Stimulated activated CD8-positive, alpha-beta memory T cell treated with anti-CD3 and anti-CD28 coated beads, Interleukin-12 subunit alpha, Interleukin-12 subunit beta, amount 100 ng/mL, for 24 hours (primary cell): ENCODE measurements around the gene LDAH.
"Not testable (repeated sequence)": the region's sequence is repeated elsewhere in the genome, so short reads cannot be mapped to it uniquely, and the experiment has no call there.

Experiments
- DNase-seq: peaks from one replicate; pipeline ENCODE4 v3.0.0-alpha.2; 2020; ENCODE audit errors: extremely low read depth

The LDAH gene

DNA sequence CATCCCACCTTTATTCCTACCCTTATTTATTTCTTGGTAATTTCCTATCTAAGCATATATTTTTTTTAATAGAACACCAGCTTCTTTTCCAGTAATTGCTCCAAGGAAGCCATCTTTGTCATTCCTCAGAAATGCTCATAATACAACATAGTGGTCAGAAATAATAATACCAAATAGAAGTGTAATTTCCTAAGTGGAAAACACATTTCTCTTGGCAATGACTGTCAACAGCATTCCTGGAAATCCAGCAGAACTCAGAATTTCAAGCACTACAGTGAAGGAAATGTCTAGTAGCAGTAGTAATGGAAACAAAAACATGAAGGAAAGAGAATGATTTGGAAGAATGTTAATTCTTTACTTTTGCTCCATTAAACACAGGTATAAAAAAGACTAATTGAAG lies 99.4 kb downstream of the LDAH start:
- DNase-seq: no peak

- DNase-seq: no peak
Observed at GRCh38 chr2:20722592-20723240, 100.2 kb downstream of the LDAH start.

DNA sequence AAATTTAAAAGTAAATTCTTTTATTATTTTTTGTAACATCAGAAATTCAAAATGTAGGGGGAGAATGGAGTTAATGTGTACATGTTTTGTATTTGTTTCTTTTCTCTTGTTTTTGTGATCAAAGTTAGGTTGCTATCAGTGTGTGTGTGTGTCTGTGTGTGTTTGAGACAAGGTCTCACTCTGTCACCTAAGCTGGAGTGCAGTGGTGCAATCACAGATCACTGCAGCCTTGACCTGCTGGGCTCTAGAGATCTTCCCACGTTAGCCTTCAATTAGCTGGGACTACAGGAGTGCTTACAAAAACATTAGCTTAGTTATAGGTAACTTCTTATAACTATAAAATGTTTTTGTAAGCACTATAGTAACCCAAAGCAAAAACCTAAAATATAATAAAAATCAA lies 105.3 kb downstream of the LDAH start:
- no peak for DNase-seq

- DNase-seq: not testable (repeated sequence)
Observed at GRCh38 chr2:20716164-20716563, 106.7 kb downstream of the LDAH start.

GRCh38 chr2:20714412-20714811 lies 108.5 kb downstream of the LDAH start:
- DNase-seq: not testable (repeated sequence)

DNA sequence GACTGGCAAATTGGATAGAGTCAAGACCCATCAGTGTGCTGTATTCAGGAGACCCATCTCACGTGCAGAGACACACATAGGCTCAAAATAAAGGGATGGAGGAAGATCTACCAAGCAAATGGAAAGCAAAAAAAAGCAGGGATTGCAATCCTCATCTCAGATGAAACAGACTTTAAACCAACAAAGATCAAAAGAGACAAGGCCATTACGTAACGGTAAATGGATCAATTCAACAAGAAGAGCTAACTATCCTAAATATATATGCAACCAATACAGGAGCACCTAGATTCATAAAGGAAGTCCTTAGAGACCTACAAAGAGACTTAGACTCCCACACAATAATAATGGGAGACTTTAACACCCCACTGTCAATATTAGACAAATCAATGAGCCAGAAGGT lies 109.3 kb downstream of the LDAH start:
- DNase-seq: not testable (repeated sequence)

DNA sequence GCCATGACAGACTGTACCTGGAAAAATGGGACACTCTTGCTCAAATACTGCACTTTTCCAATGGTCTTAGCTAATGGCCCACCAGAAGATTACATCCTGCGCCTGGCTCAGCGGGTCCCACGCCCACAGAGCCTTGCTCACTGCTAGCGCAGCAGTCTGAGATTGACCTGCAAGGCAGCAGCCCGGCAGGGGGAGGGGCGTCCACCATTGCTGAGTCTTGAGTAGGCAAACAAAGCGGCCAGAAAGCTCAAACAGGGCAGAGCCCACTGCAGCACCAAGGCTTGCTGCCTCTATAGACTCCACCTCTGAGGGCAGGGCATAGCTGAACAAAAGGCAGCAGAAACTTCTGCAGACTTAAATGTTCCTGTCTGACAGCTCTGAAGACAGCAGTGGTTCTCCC lies 111.3 kb downstream of the LDAH start:
- not testable (repeated sequence) for DNase-seq

- no peak for DNase-seq
Observed at GRCh38 chr2:20707601-20708000, 115.3 kb downstream of the LDAH start.

- no peak for DNase-seq
Observed at GRCh38 chr2:20706786-20707185, 116.1 kb downstream of the LDAH start.

DNA sequence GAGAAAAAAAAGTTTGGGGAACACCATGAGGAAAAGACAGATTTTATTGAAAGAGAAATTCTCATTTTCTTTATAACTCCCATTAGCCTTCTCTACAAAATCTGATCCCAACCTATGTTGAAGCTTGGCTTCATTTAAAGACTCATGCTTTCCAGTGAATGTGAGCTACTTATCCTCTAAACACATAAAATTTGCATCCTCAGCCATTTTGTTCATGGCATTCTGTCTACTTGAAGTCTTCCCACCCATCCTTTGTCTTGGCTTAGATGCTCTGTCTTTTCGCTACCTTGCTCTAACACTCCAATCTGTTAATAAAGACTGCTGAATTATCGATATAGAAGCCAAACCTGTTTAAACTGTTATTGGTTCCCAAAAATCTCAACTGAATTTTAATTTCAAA lies 116.7 kb downstream of the LDAH start:
- no peak for DNase-seq

GRCh38 chr2:20704886-20705285 lies 118.0 kb downstream of the LDAH start:
- no peak for DNase-seq

- DNase-seq: no peak
Observed at GRCh38 chr2:20702563-20702962, 120.3 kb downstream of the LDAH start.

DNA sequence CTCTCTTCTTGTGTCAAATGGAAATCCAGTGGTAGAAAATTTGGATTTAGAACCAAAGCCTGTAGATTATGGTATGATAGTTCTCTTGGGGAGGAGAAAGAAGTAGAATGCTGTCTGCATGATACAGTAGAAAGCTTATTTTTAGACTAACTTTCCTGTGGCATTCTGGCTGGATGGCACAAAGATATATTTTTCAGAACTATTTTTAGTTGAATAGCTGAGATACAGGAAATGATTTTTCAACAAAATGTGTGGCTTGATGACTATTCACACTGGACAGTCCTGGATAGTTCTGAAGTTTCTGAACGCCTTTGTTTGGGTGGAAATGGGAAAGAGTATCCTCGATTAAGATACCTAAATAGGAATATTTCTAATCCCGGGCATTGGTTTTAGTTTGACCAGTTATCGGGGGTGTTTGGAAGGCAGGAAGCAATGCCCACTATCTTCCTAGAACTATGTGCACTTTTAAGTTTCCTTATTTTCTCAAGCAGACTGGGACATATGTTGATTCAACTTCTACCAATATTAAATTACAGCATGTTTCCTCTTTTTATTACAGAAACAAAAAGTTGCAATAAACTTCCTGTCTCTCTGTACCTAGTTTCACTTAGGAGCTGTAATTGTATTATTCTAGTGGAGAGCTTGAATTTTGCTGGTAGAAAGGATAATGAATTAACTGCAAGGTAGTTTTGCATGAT lies 123.8 kb downstream of the LDAH start:
- no peak for DNase-seq

- DNase-seq: no peak
Observed at GRCh38 chr2:20697322-20697934, 125.5 kb downstream of the LDAH start.

- no peak for DNase-seq
Observed at GRCh38 chr2:20696366-20696765, 126.5 kb downstream of the LDAH start.

- DNase-seq: no peak
Observed at GRCh38 chr2:20693317-20693716, 129.6 kb downstream of the LDAH start.

GRCh38 chr2:20692081-20692480 lies 130.8 kb downstream of the LDAH start:
- DNase-seq: no peak

- no peak for DNase-seq
Observed at GRCh38 chr2:20691076-20691734, 131.7 kb downstream of the LDAH start.

- DNase-seq: no peak
Observed at GRCh38 chr2:20689428-20690264, 133.3 kb downstream of the LDAH start.

- no peak for DNase-seq
Observed at GRCh38 chr2:20687260-20687832, 135.6 kb downstream of the LDAH start.

DNA sequence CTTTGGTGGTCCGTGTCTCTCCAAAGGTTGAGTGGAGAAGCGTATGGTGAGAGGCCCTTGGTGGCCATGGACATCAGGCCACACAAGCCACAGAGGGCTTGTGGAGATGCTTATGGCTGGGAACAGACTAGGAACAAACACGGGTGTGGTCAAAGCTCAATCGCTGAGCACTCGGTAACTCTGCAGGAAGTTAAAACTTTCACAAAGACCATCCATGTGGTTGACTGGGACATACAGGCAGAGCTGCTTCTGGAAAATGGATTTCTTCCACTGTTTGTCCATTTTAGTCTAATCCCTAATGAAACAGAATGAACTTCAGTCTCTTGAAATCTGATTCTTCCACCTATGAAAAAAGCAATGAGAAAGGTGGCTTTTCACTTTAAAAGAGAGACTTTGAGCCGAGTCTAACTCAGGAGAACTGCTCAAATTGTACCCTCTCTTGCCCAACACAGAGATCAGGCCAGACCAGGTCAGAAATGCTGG lies 138.3 kb downstream of the LDAH start:
- no peak for DNase-seq
